Stimulated activated effector memory CD8-positive, alpha-beta T cell treated with anti-CD3 and anti-CD28 coated beads, Interleukin-12 subunit alpha, Interleukin-12 subunit beta, amount 100 ng/mL, for 72 hours (primary cell): ENCODE data around the gene DUS1L.
A peak's percentile ranks its signal among the peaks of the same experiment; 100 is the strongest.

Source experiments
- ATAC-seq: fragments of 150-1000 bp; cut with Tn5 transposase; 2 replicates; pipeline ENCODE4 v1.10.0; 2021
- DNase-seq, 2 donors: peaks; one replicate each; pipeline ENCODE4 v3.0.0; 2021 to 2022; ENCODE audit warnings: low spot score in 2 of 2
- H3K27ac Mint-ChIP-seq: one replicate; pipeline ENCODE4 v1.8.0; 2022; ENCODE audit warnings: mild to moderate bottlenecking, mixed read lengths
- H3K36me3 Mint-ChIP-seq: one replicate; pipeline ENCODE4 v1.8.0; 2022; ENCODE audit warnings: mild to moderate bottlenecking, mixed read lengths
- H3K4me1 Mint-ChIP-seq: one replicate; pipeline ENCODE4 v1.8.0; 2022; ENCODE audit warnings: mixed read lengths
- H3K4me3 Mint-ChIP-seq: one replicate; pipeline ENCODE4 v1.8.0; 2022; ENCODE audit warnings: mild to moderate bottlenecking, mixed read lengths
- H3K9me3 Mint-ChIP-seq: one replicate; pipeline ENCODE4 v1.8.0; 2022; ENCODE audit warnings: mixed read lengths

Gene DUS1L

GRCh38 chr17:82076018-82076784, 10.6 kb upstream of the DUS1L start:
- DNase-seq (no peak), ATAC-seq (no peak)
- H3K27ac Mint-ChIP-seq: no peak overlapping the region
- H3K4me3 Mint-ChIP-seq: no peak overlapping the region
- no peaks in the 10 kb centered on the region for H3K9me3 Mint-ChIP-seq
- H3K36me3 Mint-ChIP-seq: peaks cover 35% of the 10 kb centered on the region
- H3K4me1 Mint-ChIP-seq: no peaks in the 10 kb centered on the region

- ATAC-seq: no peak
- no peak for DNase-seq
- Mint-ChIP-seq H3K27ac (no peak overlapping the region), H3K36me3 (peaks cover 12% of the 10 kb centered on the region), H3K9me3 (no peaks in the 10 kb centered on the region), H3K4me1 (no peaks in the 10 kb centered on the region), H3K4me3 (no peak overlapping the region)
Measured at GRCh38 chr17:82073446-82073845, 7.8 kb upstream of the DUS1L start.

GRCh38 chr17:82072827-82073226, 7.2 kb upstream of the DUS1L start:
- no peak for ATAC-seq
- H3K27ac Mint-ChIP-seq: no peak overlapping the region
- peaks cover 5% of the 10 kb centered on the region for H3K36me3 Mint-ChIP-seq
- H3K4me3 Mint-ChIP-seq: no peak overlapping the region
- H3K9me3 Mint-ChIP-seq: no peaks in the 10 kb centered on the region
- H3K4me1 Mint-ChIP-seq: no peaks in the 10 kb centered on the region
- DNase-seq: no peak

- DNase-seq: no peak
- ATAC-seq: no peak
- Mint-ChIP-seq H3K4me3 (no peak overlapping the region), H3K36me3 (no peaks in the 10 kb centered on the region), H3K4me1 (peaks cover 4% of the 10 kb centered on the region), H3K9me3 (no peaks in the 10 kb centered on the region), H3K27ac (peak overlapping the region; percentile 10)
Measured at GRCh38 chr17:82070611-82071010, 5.0 kb upstream of the DUS1L start.

- peaks cover 15% of the 10 kb centered on the region for H3K4me1 Mint-ChIP-seq
- peaks cover 17% of the 10 kb centered on the region for H3K36me3 Mint-ChIP-seq
- DNase-seq: peak in 1 of 2 donors; percentile 69
- H3K9me3 Mint-ChIP-seq: no peaks in the 10 kb centered on the region
- ATAC-seq: peak; percentile 72
- peak overlapping the region; percentile 76 for H3K4me3 Mint-ChIP-seq
- H3K27ac Mint-ChIP-seq: peak overlapping the region; percentile 93
Measured at GRCh38 chr17:82065193-82065637, 389 bp downstream of the DUS1L start.

- no peak for DNase-seq
- Mint-ChIP-seq H3K4me3 (peak overlapping the region; percentile 76), H3K9me3 (no peaks in the 10 kb centered on the region), H3K27ac (peak overlapping the region; percentile 65), H3K4me1 (peaks cover 15% of the 10 kb centered on the region), H3K36me3 (peaks cover 23% of the 10 kb centered on the region)
- ATAC-seq: no peak
Measured at GRCh38 chr17:82064433-82065192, 991 bp downstream of the DUS1L start.

GRCh38 chr17:82063424-82064415, 1.9 kb downstream of the DUS1L start:
- Mint-ChIP-seq H3K4me3 (peak overlapping the region; percentile 76), H3K9me3 (no peaks in the 10 kb centered on the region), H3K4me1 (peaks cover 15% of the 10 kb centered on the region), H3K27ac (peak overlapping the region; percentile 65), H3K36me3 (peaks cover 23% of the 10 kb centered on the region)
- no peak for DNase-seq
- ATAC-seq: no peak

- ATAC-seq (no peak), DNase-seq (no peak)
- peaks cover 26% of the 10 kb centered on the region for H3K36me3 Mint-ChIP-seq
- H3K9me3 Mint-ChIP-seq: no peaks in the 10 kb centered on the region
- H3K4me3 Mint-ChIP-seq: no peak overlapping the region
- H3K4me1 Mint-ChIP-seq: peaks cover 15% of the 10 kb centered on the region
- peak overlapping the region; percentile 37 for H3K27ac Mint-ChIP-seq
Measured at GRCh38 chr17:82062984-82063368, 2.6 kb downstream of the DUS1L start.

- no peak for DNase-seq
- H3K27ac Mint-ChIP-seq: peak overlapping the region; percentile 37
- no peaks in the 10 kb centered on the region for H3K9me3 Mint-ChIP-seq
- no peak overlapping the region for H3K4me3 Mint-ChIP-seq
- H3K36me3 Mint-ChIP-seq: peaks cover 32% of the 10 kb centered on the region
- ATAC-seq: no peak
- peaks cover 15% of the 10 kb centered on the region for H3K4me1 Mint-ChIP-seq
Measured at GRCh38 chr17:82062076-82062983, 3.3 kb downstream of the DUS1L start.

GRCh38 chr17:82061047-82061925, 4.3 kb downstream of the DUS1L start:
- no peaks in the 10 kb centered on the region for H3K9me3 Mint-ChIP-seq
- ATAC-seq (no peak), DNase-seq (no peak)
- H3K27ac Mint-ChIP-seq: no peak overlapping the region
- H3K4me3 Mint-ChIP-seq: no peak overlapping the region
- peaks cover 13% of the 10 kb centered on the region for H3K4me1 Mint-ChIP-seq
- peaks cover 32% of the 10 kb centered on the region for H3K36me3 Mint-ChIP-seq

GRCh38 chr17:82060614-82061013, 5.0 kb downstream of the DUS1L start:
- Mint-ChIP-seq H3K4me1 (peaks cover 10% of the 10 kb centered on the region), H3K36me3 (peaks cover 32% of the 10 kb centered on the region), H3K9me3 (no peaks in the 10 kb centered on the region), H3K4me3 (no peak overlapping the region), H3K27ac (no peak overlapping the region)
- ATAC-seq (no peak), DNase-seq (no peak)

GRCh38 chr17:82060001-82060380, 5.6 kb downstream of the DUS1L start:
- Mint-ChIP-seq H3K36me3 (peaks cover 35% of the 10 kb centered on the region), H3K4me1 (peaks cover 13% of the 10 kb centered on the region), H3K9me3 (no peaks in the 10 kb centered on the region), H3K4me3 (no peak overlapping the region), H3K27ac (no peak overlapping the region)
- no peak for ATAC-seq
- no peak for DNase-seq

GRCh38 chr17:82059272-82060000, 6.2 kb downstream of the DUS1L start:
- H3K4me1 Mint-ChIP-seq: peaks cover 13% of the 10 kb centered on the region
- DNase-seq: no peak
- ATAC-seq: no peak
- H3K36me3 Mint-ChIP-seq: peaks cover 38% of the 10 kb centered on the region
- H3K4me3 Mint-ChIP-seq: no peak overlapping the region
- no peaks in the 10 kb centered on the region for H3K9me3 Mint-ChIP-seq
- H3K27ac Mint-ChIP-seq: peak overlapping the region; percentile 60
